Activated CD4-positive, alpha-beta T cell treated with anti-CD3 and anti-CD28 coated beads, Interleukin-2, Interleukin-6, amounts not matched to agents 100 ng/mL and 50 ng/mL, durations not matched to agents 16 hours and 8 hours (primary cell): ENCODE results near the gene CARD18.

Source experiments
- DNase-seq: peaks from one replicate; pipeline ENCODE4 v3.0.0-alpha.2; 2020

The CARD18 gene, protein sequence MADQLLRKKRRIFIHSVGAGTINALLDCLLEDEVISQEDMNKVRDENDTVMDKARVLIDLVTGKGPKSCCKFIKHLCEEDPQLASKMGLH

DNA sequence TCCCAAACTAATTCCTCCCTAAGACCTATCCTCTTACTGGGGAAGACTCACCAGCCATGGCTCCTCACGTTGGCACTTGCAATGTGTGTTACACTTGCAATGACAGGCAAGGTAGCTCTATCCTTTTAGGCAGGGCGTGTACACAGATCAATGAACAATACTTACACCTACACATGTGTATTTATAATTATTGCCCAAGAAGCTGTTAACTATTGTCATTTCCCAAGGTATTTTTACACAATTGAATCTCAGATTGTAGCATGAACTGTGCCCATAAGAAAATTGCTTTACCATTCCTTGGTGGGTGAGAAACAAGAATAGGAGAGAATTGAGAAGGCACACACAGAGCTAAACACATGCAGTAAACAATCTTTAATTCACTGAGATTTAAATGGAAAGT is at the start of gene CARD18:
Gene CARD18, minus strand, starts transcription at position 101 of the 400 bp plus-strand sequence. Its CDS starts 43 bp downstream, at position 58.
- no peak for DNase-seq

DNA sequence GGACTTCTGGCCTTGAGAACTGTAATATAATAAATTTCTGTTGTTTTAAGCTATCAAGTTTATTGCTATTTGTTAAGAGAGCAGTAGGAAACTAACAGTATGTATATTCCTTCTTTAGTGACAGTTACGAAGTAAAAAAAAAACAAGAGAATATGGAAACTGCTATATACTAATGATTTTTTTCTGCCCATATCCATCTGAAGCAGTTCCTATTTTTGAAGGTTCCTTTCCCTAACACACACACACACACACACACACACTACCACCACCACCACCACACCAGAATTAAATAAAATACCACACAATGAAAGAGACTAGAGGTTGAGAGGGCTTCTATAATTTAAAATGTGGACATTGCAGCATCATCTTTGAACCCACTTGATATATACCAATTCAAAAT is 44.4 kb upstream of the CARD18 start:
- no peak for DNase-seq

DNA sequence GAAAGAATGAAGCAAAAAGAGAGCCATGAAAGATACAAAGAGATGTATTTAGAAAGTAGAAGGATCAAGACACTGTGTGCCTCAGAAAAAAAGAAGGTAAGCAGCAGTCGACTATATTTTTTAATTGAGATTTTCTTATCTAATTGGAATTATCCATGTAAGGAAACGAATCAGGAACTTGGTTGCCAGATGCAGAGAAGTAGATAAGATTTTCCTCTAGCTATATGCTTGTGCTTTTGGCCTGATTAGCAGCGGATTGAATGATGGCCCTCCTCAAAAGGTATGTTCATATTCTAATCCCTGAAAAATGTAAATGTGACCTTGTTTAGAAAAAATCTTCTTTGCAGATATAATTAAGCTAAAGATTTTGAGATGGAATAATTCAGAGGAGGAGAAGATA is 43.9 kb upstream of the CARD18 start:
- no peak for DNase-seq

DNA sequence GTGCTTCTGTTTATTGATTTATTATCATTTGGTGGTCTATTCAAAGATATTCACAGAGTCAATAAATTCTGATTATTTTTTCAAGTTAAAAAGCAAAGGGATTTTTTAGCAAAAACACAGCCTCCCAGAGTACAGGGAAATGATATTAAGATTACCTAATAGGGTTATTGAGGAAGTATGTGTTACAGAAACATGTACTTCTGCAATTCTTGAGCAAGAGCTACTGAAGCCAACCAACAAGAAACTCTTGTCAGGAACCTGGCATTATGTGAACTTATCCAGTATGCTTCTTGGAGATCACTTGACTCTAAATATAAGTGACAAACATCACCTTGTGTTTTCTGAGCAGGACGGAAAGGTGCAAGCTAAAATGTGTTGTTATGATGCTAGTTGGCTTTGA is 42.0 kb upstream of the CARD18 start:
- DNase-seq: no peak

GRCh38 chr11:105181100-105181499 is 41.5 kb upstream of the CARD18 start:
- no peak for DNase-seq

DNA sequence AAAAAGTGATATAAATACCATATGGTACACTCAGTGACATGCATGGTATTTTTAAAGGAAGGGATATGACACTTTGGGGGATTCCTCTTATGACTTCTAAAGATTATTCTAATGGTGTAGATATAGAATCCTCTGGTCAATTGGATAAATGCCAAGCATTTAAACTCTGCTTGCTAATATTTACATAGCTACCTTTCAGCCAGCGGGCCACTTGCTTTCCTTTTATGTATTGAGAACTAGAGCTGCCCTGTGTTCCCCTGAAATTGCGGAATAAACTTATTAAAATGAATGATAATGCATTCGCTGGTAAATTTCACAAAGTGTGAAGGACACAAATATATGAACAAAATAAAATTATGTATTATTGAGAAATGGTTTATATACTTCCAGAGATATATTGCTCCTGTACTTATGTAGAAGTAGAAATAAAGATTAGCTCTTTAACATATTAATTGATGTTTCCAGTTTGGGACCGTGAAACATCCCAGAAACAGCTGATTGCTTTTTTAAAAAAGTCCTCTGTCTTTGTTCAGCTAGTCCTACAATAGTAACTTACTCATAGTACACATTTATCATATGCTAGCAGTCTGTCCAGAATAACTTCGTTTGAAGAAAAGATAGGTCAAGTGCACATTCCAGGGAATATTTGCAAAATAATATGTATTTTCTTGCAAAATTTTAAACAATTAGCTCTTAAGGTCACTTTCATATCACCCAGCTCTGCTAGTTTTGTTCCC is 40.1 kb upstream of the CARD18 start:
- DNase-seq: no peak

DNA sequence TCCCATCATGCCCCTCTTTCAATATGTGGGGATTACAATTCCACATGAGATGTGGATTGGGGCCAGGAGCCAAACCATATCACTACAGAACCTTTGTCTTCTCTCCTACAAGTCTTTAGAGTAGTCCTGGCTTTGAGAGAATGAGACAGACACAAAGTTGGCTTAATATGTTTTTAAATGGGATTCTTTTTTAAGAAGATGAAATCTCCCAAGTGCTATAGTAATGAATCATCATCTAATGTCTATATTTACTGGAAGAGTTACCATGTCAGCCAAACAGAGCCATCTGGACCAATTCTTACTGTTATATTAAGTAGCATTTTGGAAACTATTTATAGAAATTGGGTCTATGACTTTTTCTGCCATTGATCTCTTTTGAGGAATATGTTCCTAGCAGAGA is 38.1 kb upstream of the CARD18 start:
- DNase-seq: no peak

GRCh38 chr11:105168457-105168856 is 28.9 kb upstream of the CARD18 start:
- no peak for DNase-seq

- DNase-seq: no peak
Observed at GRCh38 chr11:105167244-105167643, 27.7 kb upstream of the CARD18 start.

- DNase-seq: peak; percentile 16
Observed at GRCh38 chr11:105164208-105164607, 24.6 kb upstream of the CARD18 start.

DNA sequence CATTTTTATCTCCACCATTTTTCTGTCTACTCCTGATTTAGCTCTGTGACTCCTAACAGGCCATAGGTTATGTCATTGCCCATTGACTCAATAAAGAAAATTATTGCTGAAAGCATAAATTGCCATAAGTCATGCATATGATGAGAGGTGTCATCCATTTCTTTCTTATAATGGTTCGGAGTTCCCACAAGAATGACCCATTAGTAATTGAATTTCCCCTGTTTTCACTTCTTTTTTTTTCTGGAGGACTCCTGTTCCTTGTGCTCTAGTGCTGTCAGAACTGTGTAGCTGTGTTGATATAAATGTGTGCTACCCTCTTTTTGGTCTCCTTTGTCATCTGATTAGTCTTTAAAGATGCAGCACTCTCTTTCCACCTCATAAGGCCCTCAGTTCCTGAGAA is 22.9 kb upstream of the CARD18 start:
- DNase-seq: no peak

DNA sequence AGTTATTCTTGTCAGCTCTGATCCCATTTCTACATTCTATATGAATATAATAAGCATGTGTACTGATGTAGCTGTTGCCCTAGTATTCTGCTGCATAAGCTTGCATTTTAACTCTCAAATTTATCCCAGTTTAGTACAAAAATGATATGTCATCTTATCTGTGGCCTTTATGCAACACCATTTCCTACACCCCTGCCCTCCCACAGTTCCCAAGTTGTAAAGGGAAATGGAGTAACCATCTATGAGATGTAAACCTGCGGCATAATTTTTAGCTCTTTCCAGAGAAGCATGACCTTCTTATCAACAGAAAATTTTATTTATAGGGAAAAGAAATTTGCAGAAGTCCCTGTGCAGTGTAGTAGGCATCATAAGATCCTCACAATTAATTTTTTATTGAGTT is 18.9 kb upstream of the CARD18 start:
- DNase-seq: no peak

DNA sequence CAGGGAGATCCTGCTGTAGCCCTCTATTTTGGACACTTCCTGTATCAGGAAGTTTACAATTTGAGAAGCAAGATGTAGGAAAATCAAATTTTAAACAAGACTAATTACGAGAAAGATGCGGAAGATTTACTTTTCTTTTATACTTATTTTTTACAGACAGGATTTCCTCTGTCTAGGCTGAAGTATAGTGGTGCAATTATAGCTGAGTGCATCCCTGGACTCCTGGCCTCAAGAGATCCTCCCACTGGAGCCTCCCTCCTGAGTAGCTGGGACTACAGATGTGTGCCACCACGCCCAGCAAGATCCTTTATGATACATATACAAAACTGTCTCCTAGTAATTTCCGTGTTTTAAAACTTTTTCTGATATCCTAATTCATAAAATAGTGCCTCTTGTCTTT is 17.2 kb upstream of the CARD18 start:
- no peak for DNase-seq

DNA sequence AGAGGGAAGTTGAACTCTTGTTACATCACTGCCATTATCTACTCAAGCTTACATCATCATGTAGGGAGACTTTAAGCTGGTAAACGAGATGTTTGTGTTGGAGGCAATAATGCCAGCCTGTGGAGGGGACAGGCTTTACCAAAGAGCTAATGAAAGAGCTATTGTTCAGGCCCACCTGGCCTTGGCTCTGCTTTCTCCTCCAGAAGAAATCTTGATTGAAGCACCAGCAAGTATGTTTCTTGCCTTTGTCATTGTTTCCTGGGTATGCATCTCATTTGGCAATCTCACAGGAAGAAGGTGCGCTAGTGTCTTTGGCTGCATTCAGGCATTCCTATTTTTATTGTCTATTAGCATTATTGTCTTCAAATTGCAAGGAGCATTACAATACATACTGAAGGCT is 16.7 kb upstream of the CARD18 start:
- DNase-seq: no peak

DNA sequence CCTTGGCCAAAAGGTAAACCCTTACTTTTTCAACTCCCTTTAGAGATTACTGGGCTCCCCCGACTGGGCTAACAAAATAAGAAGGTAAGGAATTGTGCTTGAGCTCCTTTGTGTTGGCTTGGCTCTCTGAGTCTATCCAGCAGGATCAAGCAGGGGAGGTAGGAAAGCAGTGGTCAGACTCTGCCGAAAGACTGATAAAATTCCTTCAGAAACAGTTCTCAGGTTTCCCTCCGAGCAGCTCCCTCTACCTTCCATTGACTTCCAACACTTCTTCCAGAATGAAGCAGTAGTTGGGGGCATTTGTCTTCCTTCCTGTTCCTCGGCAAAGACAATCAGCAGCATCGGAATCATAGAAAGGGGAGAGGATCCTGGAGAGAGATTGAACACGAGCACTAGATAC is 16.1 kb upstream of the CARD18 start:
- no peak for DNase-seq

DNA sequence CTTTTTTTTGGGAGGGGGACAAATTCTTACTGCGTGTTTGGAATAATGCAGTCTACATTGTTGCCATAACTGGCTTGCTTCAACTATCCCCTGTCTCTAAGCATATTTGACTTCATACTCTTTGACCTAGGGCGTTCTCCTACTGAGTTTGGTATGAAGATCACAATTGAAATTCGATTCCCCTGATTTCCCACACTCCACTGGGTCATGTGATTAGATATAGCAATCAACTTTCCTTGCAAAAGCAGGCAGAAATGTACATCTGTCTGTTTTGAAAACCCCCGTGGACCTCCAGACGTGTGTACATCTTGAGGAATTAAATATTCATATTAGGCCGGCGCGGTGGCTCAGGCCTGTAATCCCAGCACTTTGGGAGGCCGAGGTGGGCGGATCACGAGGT is 13.8 kb upstream of the CARD18 start:
- DNase-seq: no peak

- no peak for DNase-seq
Observed at GRCh38 chr11:105152560-105152959, 13.0 kb upstream of the CARD18 start.

GRCh38 chr11:105152021-105152512 is 12.5 kb upstream of the CARD18 start:
- DNase-seq: no peak

DNA sequence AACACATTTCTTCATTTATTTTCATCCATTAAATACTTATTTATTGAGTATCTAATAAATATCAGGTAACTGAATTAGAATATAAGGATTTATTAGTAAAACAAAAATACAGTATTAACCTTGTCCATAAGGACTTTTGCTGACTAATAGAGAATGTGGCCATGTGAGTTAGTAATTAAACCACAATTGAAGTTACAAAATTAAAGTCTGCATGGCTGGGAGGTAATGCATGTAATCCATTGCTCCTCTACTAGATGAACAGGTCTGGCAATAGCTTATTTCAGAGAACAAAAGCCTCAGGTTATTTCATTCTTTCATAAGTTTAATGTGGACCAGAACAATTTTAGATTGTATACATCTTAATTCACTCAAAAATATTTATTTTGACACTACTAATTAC is 9.9 kb upstream of the CARD18 start:
- no peak for DNase-seq

DNA sequence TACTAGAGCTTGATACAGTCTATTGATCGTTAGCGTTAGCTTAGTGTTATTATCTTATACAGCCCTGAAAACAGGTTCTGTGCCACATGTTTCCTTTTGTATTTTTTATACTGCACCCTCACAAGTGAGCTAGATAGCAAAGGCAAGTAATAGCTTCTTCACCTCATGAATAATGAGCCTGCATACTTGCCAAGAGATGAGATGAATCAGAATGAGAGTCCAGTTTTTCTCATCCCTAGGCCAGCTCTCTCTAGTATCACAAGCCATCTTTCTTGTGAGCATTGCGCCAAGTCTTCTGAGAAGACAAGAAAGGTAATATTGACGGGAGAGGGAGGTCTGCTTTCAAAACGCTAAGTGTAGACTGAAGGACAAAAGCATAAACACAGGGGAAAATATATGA is 8.7 kb upstream of the CARD18 start:
- DNase-seq: no peak

- DNase-seq: no peak
Observed at GRCh38 chr11:105144887-105145286, 5.3 kb upstream of the CARD18 start.

GRCh38 chr11:105142167-105142566 is 2.6 kb upstream of the CARD18 start:
- DNase-seq: no peak

GRCh38 chr11:105137286-105137685 is 2.3 kb downstream of the CARD18 start:
- DNase-seq: no peak

GRCh38 chr11:105135883-105136282 is 3.7 kb downstream of the CARD18 start:
- DNase-seq: no peak
